HL-60 (cell line): ENCODE data around the gene TANC2.
"Not testable (repeated sequence)": the region's sequence is repeated elsewhere in the genome, so short reads cannot be mapped to it uniquely, and the experiment has no call there.

Experiments used
- DNase-seq, 2 experiments: peaks; one replicate each; pipeline ENCODE4 v3.0.0-alpha.2; 2010 to 2020; ENCODE audit warnings: low read depth in 1 of 2, low spot score in 1 of 2
- H3K27ac ChIP-seq: fragments of 250-450 bp; sonication (Bioruptor Pico); replicated peaks from 2 replicates; pipeline ENCODE4 v1.5.1; 2020; ENCODE audit warnings: mild to moderate bottlenecking, moderate library complexity
- H3K27me3 ChIP-seq: fragments of 250-450 bp; sonication (Bioruptor Pico); 2 replicates; pipeline ENCODE4 v1.5.1; 2021; ENCODE audit warnings: mild to moderate bottlenecking, moderate library complexity; ENCODE audit not compliant: insufficient read depth, poor library complexity, severe bottlenecking
- H3K4me3 ChIP-seq: replicated peaks from 2 replicates; pipeline ENCODE4 v1.5.1; 2011; ENCODE audit warnings: mild to moderate bottlenecking, control low read depth, low read length; ENCODE audit not compliant: insufficient read depth
- GABPA ChIP-seq: IDR thresholded peaks from 2 replicates; pipeline ENCODE4 v1.6.1; 2012; ENCODE audit warnings: low read depth
- POLR2AphosphoS5 ChIP-seq: IDR thresholded peaks from 2 replicates; pipeline ENCODE4 v1.6.1; 2012; ENCODE audit warnings: low read depth
- SPI1 ChIP-seq: IDR thresholded peaks from 2 replicates; pipeline ENCODE4 v1.6.1; 2012; ENCODE audit warnings: low read depth, mild to moderate bottlenecking, borderline replicate concordance
- TF ChIP-seq, protein P1 (sequence below): IDR thresholded peaks from 2 replicates; pipeline ENCODE4 v1.6.1; 2012; ENCODE audit warnings: low read depth; ENCODE audit not compliant: insufficient replicate concordance
- TF ChIP-seq, protein P2 (sequence below): IDR thresholded peaks from one replicate; pipeline ENCODE4 v1.5.1; 2011; ENCODE audit warnings: low read length, control low read depth, inconsistent platforms; ENCODE audit not compliant: insufficient read depth

TANC2 gene

GRCh38 chr17:62975206-62975605, 9.2 kb downstream of the TANC2 start:
- H3K27me3 ChIP-seq, result no peaks in the 10 kb centered on the region
- no peak overlapping the region for H3K4me3 ChIP-seq
- H3K27ac ChIP-seq, result no peak overlapping the region
- TF ChIP-seq, protein P1, sequence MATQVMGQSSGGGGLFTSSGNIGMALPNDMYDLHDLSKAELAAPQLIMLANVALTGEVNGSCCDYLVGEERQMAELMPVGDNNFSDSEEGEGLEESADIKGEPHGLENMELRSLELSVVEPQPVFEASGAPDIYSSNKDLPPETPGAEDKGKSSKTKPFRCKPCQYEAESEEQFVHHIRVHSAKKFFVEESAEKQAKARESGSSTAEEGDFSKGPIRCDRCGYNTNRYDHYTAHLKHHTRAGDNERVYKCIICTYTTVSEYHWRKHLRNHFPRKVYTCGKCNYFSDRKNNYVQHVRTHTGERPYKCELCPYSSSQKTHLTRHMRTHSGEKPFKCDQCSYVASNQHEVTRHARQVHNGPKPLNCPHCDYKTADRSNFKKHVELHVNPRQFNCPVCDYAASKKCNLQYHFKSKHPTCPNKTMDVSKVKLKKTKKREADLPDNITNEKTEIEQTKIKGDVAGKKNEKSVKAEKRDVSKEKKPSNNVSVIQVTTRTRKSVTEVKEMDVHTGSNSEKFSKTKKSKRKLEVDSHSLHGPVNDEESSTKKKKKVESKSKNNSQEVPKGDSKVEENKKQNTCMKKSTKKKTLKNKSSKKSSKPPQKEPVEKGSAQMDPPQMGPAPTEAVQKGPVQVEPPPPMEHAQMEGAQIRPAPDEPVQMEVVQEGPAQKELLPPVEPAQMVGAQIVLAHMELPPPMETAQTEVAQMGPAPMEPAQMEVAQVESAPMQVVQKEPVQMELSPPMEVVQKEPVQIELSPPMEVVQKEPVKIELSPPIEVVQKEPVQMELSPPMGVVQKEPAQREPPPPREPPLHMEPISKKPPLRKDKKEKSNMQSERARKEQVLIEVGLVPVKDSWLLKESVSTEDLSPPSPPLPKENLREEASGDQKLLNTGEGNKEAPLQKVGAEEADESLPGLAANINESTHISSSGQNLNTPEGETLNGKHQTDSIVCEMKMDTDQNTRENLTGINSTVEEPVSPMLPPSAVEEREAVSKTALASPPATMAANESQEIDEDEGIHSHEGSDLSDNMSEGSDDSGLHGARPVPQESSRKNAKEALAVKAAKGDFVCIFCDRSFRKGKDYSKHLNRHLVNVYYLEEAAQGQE, result no peak
- TF ChIP-seq GABPA (no peak), POLR2AphosphoS5 (no peak), SPI1 (no peak)
- TF ChIP-seq, protein P2, sequence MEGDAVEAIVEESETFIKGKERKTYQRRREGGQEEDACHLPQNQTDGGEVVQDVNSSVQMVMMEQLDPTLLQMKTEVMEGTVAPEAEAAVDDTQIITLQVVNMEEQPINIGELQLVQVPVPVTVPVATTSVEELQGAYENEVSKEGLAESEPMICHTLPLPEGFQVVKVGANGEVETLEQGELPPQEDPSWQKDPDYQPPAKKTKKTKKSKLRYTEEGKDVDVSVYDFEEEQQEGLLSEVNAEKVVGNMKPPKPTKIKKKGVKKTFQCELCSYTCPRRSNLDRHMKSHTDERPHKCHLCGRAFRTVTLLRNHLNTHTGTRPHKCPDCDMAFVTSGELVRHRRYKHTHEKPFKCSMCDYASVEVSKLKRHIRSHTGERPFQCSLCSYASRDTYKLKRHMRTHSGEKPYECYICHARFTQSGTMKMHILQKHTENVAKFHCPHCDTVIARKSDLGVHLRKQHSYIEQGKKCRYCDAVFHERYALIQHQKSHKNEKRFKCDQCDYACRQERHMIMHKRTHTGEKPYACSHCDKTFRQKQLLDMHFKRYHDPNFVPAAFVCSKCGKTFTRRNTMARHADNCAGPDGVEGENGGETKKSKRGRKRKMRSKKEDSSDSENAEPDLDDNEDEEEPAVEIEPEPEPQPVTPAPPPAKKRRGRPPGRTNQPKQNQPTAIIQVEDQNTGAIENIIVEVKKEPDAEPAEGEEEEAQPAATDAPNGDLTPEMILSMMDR, result no peak
- DNase-seq, result no peak

DNA sequence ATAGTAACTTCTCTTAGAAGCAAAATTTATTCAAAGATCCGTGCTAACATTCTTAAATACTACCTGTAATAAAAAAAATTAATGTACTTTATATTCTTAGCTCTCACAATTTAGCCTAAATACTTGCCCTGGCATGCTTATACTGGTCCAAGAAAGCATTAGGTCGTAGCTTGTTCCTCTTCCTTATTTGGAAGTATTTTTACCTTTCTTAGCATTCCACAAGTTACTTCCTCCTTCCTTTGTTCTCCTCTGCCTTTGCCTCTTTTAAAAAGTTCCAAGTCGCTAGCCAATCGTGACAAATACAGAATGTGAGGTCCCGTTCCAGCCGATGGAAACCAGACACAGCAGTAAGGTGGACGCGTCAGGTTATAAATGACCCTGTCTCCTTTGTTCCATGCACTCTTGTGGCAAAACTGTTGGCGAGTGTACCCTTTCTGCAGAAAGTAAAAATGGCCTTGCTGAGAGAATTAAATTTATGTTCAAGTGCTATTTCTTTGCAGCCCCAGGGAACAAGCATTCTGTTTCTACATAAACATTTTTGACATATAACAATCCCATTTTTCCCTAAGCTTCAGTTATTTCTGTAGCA, 10.7 kb downstream of the TANC2 start:
- H3K4me3 ChIP-seq, H3K27me3 ChIP-seq, H3K27ac ChIP-seq, DNase-seq: not testable (repeated sequence)

- Histone ChIP-seq H3K4me3 (no peak overlapping the region), H3K27ac (peak overlapping the region; percentile 42), H3K27me3 (no peaks in the 10 kb centered on the region)
- TF ChIP-seq, protein P1, result no peak
- TF ChIP-seq POLR2AphosphoS5 (no peak), SPI1 (no peak), GABPA (no peak)
- TF ChIP-seq, protein P2, result no peak
- no peak for DNase-seq
Observed at GRCh38 chr17:62980842-62981241, 14.8 kb downstream of the TANC2 start.

GRCh38 chr17:62981933-62982332, 15.9 kb downstream of the TANC2 start:
- no peak overlapping the region for H3K4me3 ChIP-seq
- H3K27ac ChIP-seq, result peak overlapping the region; percentile 49; the same call in 1 of the 2 replicates
- no peak for TF ChIP-seq SPI1
- TF ChIP-seq, protein P2, result no peak
- TF ChIP-seq, protein P1, result no peak
- no peak for TF ChIP-seq POLR2AphosphoS5
- no peak for TF ChIP-seq GABPA
- no peaks in the 10 kb centered on the region for H3K27me3 ChIP-seq
- DNase-seq, result no peak
